Posterior vena cava (tissue), 2 donors: ENCODE results near the gene BCL2L12. TPM values are rescaled to one million over a fixed set of nuclear protein-coding genes. Genes with fewer than 3 reads are reported as not detected.

ENCODE experiments used
- DNase-seq: peaks from one replicate; pipeline ENCODE4 v3.0.0-alpha.2; 2020; ENCODE audit warnings: low spot score
- intact Hi-C, 2 donors: fragments of 100-400 bp; cut with DNase I; formaldehyde crosslinking; loops; one replicate each; pipeline versions ENCODE4 v1.14.1 to v1.14.2; 2022 to 2023
- total RNA-seq, 2 donors: library from RNA; stranded (reverse); fragmentation: NEBNext Ultra II Directional; extraction: Animal tissue kit (Norgen Biotek cat#: 25700); gene quantifications; one replicate each; pipeline ENCODE4 v1.2.1, GENCODE V29; 2021
- donor health status: DM: yes; HTN: yes; CAD: no.
- donor health status: DM: yes; HTN: yes; CAD: no.

Gene BCL2L12
- total RNA-seq, 2 donors from 2014 or later = 8.5 to 9.3 TPM

DNA sequence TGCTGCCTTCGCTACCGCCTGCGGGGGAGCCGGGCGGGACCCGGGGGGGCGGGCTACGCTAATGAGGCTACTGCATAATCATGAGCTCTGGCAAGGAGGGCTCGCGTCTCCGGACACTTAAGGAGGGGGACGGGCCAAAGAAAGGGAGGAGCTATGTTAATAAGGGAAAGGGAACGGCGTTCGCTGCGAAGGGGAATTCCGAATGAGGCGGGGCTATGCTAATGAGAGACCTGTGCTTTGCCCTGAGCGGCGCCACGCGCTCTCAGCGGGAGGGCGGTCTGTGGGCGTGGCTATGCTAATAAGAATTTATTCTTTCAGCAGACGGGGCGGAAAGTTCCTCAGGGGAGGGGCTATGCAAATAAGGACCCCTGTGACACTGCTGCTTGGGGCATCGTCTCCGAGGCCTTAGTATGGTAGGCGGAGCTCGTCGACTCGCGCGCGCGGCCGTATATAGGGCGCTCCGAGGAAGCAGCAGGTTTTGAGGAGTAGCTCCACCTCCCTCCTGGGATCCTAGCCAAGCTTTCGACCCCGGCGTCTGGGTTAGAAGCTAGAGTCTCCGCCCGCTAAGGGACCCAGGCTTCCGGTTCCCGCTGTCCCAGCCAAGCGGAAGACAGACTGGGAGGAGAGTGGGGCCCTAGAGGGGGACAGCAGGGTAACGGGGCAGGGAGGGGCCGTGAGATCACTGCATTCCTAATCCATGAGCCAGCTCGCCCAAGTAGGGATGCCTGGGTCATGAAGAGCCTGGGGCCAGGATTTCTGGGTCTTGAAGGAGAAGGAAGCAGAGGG lies 25.4 kb upstream of the BCL2L12 start, which contains the start of gene RRAS:
Gene RRAS, minus strand, starts transcription at position 31 of the 786 bp plus-strand sequence. CDS start 45 bp downstream, outside the sequence.
- peak; percentile 100 for DNase-seq
- intact Hi-C loops = no loop called here

DNA sequence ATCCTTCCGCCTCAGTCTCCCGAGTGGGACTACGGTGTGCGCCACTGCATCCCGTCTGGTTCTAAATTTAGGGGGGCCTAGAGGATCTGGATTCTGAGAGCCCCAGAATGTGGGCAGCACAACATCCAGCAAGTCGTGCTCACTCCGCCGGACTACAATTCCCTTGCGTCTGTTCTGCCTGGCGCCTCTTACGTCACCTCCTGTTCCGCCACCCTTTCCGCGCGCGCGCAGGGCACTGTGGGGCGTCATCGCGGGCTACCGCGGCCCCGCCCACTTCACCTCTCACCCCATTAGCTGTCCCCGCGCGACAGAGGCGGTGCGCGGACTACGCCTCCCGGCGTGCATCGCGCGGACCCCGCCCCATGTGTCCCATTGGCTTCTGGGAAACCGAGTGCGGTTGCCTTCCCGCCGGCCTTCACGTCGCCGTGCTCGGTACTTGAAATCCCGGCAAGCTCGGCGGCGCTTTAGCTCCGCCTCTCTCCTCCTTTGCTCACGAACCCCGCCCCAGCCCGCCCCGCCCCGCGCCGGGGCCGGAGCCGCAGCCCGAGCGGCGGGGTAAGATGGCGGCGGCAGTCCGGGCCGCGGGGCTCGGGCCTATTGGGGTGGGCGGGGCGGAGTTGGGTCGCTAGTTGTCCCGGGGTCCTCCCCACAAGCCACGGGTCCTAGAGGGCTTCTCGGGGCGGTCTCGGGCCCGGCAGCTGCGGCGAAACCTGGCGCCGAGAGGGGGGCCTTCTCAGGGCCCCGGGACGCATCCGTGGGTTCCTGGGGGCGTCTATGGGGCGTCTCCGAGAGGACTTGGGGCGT lies 23.8 kb upstream of the BCL2L12 start, which contains the start of gene SCAF1:
Gene SCAF1, plus strand, starts transcription at position 522 of the 804 bp plus-strand sequence. CDS start 2,818 bp downstream, outside the sequence.
- peak; percentile 100 for DNase-seq
- intact Hi-C loops = no loop called here

DNA sequence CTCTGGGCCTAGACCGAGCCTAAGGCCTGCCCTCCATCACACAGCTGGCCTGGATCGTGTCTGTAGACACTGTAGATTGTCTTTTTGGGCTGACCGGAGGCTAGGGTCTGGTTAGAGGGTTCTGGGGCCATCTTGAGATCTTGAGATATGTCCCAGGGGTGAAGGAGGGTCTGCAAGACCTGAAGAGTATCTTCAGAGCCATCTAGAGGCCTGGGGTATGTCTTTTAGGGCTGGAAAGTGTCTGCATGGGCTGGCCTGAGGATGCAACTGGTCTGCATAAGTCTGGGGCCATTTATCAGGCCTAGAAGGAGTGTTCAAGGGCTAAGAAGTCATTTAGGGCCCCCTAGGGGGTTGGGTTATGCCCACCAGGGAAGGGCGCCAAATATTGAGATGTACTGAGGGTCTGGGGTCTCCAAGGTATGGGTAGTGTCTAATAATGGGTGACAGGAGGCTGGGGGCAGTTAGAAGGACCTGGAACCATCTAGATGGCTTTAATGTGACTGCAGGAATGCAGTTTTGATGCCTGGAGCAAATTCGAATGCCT lies 23.2 kb upstream of the BCL2L12 start:
- intact Hi-C loops = no loop called here
- no peak for DNase-seq

- intact Hi-C loops = no loop called here
- DNase-seq = no peak
Observed at GRCh38 chr19:49643466-49643865, 22.3 kb upstream of the BCL2L12 start.

- DNase-seq = no peak
- intact Hi-C loops = no loop called here
Observed at GRCh38 chr19:49645592-49645991, 20.1 kb upstream of the BCL2L12 start.

DNA sequence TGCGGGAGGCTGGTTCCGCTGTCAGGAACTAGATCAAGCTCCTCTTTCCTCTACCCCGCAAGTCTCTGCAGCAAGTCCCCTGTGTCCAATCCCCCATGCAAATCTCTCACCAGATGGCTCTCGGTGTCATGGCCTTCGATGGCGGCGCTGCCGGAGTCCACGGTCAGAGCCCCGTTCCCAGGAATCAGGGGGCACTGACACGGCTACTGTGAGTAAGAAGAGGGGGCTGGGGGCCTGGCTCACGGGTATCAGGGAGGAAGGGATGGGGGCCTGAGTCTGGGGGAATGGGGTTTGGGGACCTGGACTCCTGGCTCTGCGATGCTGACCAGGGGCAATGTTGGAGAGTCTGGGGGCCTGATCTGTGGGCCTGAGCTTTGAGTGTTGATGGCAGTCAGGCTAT lies 19.7 kb upstream of the BCL2L12 start:
- intact Hi-C loops = no loop called here

DNA sequence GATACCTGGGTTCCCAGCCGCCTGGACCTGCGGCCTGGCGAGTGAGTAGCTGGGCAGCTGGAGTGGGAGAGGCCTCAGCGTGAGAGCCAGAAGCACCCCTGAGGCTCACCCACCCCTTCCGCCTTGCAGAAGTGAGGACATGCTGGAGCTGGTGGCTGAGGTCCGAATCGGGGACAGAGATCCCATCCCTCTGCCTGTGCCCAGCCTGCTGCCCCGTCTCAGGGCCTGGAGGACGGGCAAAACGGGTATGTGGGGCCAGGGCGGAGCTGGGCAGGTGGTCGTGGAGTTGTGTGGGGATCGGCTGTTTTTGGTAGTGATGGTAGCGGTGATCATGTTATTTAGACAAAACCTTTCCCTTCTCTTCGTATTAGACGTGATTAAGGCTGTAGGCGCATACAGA lies 19.1 kb upstream of the BCL2L12 start:
- intact Hi-C loops = no loop called here
- DNase-seq = no peak

More for the DNA sequence above, 19.7 kb upstream of the BCL2L12 start:
- no peak for DNase-seq

DNA sequence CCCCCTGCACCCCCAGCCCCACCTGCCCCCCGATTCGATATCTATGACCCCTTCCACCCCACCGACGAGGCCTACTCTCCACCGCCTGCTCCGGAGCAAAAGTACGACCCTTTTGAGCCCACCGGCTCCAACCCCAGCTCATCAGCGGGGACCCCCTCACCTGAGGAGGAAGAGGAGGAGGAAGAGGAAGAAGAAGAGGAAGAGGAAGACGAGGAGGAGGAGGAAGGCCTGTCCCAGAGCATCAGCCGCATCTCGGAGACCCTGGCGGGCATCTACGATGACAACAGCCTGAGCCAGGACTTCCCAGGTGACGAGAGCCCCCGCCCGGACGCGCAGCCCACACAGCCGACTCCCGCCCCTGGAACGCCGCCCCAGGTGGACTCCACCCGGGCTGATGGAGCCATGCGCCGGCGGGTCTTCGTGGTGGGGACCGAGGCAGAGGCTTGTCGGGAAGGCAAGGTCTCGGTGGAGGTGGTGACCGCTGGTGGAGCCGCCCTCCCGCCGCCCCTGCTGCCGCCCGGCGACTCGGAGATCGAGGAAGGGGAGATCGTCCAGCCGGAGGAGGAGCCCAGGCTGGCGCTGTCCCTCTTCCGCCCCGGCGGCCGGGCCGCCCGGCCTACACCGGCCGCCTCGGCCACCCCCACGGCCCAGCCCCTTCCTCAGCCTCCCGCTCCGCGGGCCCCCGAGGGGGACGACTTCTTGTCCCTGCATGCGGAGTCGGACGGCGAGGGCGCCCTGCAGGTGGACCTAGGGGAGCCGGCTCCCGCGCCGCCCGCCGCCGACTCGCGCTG lies 14.5 kb upstream of the BCL2L12 start:
- intact Hi-C loops = no loop called here
- no peak for DNase-seq

- DNase-seq = no peak
- intact Hi-C loops = no loop called here
Observed at GRCh38 chr19:49651820-49652550, 13.7 kb upstream of the BCL2L12 start.

DNA sequence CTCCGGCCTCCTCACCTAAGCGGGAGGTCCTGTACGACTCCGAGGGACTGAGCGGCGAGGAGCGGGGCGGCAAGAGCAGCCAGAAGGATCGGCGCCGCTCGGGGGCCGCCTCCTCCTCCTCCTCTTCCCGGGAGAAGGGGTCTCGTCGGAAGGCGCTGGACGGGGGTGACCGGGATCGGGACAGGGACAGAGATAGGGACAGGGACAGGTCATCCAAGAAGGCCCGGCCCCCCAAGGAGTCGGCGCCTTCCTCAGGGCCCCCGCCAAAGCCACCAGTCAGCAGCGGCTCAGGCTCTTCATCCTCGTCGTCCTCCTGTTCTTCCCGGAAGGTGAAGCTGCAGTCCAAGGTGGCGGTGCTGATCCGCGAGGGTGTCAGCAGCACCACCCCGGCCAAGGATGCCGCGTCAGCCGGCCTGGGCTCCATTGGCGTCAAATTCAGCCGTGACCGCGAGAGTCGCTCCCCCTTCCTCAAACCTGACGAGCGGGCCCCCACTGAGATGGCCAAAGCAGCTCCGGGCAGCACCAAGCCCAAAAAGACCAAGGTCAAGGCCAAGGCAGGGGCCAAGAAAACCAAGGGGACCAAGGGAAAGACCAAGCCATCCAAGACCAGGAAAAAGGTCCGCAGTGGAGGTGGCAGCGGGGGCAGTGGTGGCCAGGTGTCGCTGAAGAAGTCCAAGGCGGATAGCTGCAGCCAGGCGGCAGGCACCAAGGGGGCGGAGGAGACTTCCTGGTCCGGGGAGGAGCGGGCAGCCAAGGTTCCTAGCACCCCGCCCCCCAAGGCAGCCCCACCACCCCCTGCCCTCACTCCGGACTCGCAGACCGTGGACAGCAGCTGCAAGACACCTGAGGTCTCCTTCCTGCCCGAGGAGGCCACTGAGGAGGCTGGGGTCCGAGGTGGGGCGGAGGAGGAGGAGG lies 12.9 kb upstream of the BCL2L12 start:
- intact Hi-C loops = no loop called here
- no peak for DNase-seq

DNA sequence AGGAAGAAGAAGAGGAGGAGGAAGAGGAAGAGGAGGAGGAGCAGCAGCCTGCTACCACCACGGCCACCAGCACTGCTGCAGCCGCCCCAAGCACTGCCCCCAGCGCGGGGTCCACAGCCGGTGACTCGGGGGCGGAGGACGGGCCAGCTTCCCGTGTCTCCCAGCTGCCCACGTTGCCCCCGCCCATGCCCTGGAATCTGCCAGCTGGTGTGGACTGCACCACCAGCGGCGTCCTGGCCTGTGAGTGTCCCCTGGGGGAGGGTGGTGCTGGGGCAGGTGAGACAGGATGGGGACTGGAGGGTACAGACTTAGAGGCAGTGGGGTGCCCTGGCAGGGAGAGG lies 12.3 kb upstream of the BCL2L12 start:
- intact Hi-C loops = no loop called here
- DNase-seq = no peak

GRCh38 chr19:49654581-49654980 lies 11.2 kb upstream of the BCL2L12 start:
- intact Hi-C loops = no loop called here
- DNase-seq = no peak

GRCh38 chr19:49655570-49656455 lies 9.9 kb upstream of the BCL2L12 start:
- intact Hi-C loops = loop anchor here in 1 of 2 donors (1.0 kb wide), 1 partner anchor 48 kb away; no protein-coding TSS in a partner anchor
- no peak for DNase-seq

DNA sequence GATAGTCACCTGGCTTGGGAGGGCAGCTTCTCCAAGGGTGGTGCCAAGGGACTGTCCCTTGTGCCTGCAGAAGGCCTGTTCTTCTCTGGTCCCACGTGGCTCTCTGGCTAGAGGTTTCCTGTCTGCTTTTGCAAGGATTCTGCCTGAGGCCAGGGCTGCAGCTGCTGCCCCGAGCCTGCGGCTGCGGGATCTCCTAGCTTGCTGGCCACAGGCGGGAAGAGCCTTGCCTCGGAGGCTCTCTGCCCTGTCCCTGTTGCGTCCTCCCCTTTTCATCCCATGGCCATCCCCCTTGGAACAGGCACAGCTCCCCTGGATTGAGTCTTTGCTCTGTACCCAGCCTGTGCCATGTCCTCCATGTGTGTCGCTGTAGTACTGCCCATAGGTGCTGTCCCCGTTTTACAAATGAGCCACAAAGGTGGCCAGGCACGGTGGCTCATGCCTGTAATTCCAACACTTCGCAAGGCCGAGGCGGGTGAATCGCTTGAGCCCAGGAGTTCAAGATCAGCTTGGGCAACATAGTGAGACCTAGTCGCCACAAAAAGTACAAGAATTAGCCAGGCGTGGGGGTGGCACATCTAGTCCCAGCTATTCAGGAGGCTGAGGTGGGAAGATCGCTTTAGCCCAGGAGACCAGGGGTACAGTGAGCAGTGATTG lies 9.2 kb upstream of the BCL2L12 start:
- intact Hi-C loops = no loop called here
- no peak for DNase-seq

GRCh38 chr19:49657493-49658138 lies 8.1 kb upstream of the BCL2L12 start:
- intact Hi-C loops = loop anchor here in 1 of 2 donors (1.0 kb wide), 1 partner anchor 46 kb away; no protein-coding TSS in a partner anchor
- no peak for DNase-seq

GRCh38 chr19:49658139-49658517 lies 7.6 kb upstream of the BCL2L12 start:
- DNase-seq = no peak
- intact Hi-C loops = loop anchor here in 1 of 2 donors (1.0 kb wide), 1 partner anchor 47 kb away; no protein-coding TSS in a partner anchor
